HG03045 (cell line): ENCODE data around the gene FNBP1.

Experiments used
- ATAC-seq: cut with Tn5 transposase; IDR thresholded peaks from one replicate; pipeline ENCODE4 v1.9.1; 2021; ENCODE audit warnings: mild to moderate bottlenecking, moderate library complexity; ENCODE audit not compliant: unreplicated experiment

Gene FNBP1

DNA sequence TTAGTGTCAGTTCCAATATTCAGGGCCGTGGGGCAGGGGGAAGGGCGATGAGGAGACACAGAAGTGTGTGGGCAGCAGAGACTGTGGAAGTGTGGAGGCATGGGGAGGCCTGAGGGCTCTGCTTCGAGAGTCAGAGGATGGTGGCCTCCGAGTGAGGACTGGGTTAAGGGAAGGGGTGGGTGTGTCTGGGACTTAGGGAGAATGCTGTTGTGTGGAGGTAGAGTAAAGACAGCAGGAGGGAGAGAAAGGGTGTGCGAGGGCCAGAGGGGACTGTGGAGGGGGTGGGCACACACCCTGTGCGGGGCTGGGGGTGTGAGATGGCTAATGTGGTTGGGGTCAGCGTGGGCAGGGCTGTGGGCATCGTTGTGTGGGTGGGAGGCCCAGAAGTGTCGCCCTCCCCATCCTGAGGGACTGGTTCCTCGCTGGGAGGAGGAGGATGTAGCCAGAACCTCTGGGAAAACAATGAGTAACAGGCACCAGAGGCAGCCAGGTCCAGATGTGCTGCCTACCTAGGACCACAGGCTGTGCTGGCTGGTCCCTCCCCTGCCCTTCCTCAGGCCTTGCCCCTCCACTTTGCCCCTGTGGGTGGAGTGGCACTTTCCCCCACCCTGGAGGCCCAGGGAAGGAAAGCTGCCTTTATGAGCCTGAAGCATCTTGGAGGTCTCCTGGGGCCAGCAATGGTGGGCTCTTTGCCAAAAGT lies 203.5 kb downstream of the FNBP1 start:
- no peak for ATAC-seq

DNA sequence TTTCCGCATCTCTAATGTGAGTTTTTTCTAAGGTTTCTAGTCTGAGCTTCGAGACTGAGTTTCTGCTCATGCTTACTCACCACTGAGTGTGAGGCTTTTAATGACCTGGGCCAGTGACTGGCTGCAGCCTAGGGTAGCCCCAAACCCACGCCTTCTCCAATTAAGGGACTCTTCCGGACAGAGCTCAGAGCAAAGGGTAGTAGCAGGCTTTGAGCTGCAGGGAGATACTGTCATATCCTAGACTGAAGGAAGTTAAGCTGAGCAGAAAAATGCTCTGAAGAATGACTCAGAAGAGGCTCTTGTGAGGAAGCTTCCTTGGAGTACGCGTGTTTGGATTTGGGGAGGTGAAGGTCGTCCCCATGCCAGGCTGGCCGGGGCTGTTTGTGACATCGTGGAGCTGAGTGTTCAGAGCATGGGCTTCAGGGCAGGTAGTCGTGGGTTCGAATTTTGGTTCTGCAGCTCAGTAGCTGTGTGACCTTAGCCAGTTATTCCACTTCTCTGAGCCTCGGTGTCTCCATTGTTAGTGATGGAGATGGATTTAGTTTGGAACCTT lies 204.2 kb downstream of the FNBP1 start:
- ATAC-seq = no peak
